ENCODE data around the gene CCDC83.
A peak's percentile ranks its signal among the peaks of the same experiment; 100 is the strongest.
"Not testable (repeated sequence)": the region's sequence is repeated elsewhere in the genome, so short reads cannot be mapped to it uniquely, and the experiment has no call there.

The CCDC83 gene

GRCh38 chr11:85889676-85890579, 34.7 kb downstream of the CCDC83 start:
- DNase-seq, result no peak

GRCh38 chr11:85893395-85893794, 38.2 kb downstream of the CCDC83 start:
- peak in 1 of 3 experiments; percentile 10 for DNase-seq

- no peak for DNase-seq
Observed at GRCh38 chr11:85896876-85897275, 41.7 kb downstream of the CCDC83 start.

- DNase-seq, result no peak
Observed at GRCh38 chr11:85898456-85898855, 43.3 kb downstream of the CCDC83 start.

GRCh38 chr11:85902353-85902752, 47.2 kb downstream of the CCDC83 start:
- DNase-seq, result no peak

- no peak for DNase-seq
Observed at GRCh38 chr11:85903406-85903805, 48.2 kb downstream of the CCDC83 start.

- no peak for DNase-seq
Observed at GRCh38 chr11:85903811-85904210, 48.6 kb downstream of the CCDC83 start.

- DNase-seq, result no peak
Observed at GRCh38 chr11:85912414-85912813, 57.2 kb downstream of the CCDC83 start.

- no peak for DNase-seq
Observed at GRCh38 chr11:85913513-85913912, 58.3 kb downstream of the CCDC83 start.

GRCh38 chr11:85914425-85914824, 59.2 kb downstream of the CCDC83 start:
- no peak for DNase-seq

- DNase-seq, result peak in 2 of 3 experiments; percentile 51 to 74
Observed at GRCh38 chr11:85918910-85919794, 64.0 kb downstream of the CCDC83 start.

GRCh38 chr11:85922367-85922766, 67.2 kb downstream of the CCDC83 start:
- DNase-seq, result no peak

- DNase-seq, result peak in 1 of 3 experiments; percentile 37
Observed at GRCh38 chr11:85923455-85923854, 68.3 kb downstream of the CCDC83 start.

GRCh38 chr11:85926653-85927214, 71.6 kb downstream of the CCDC83 start:
- not testable (repeated sequence) for DNase-seq

GRCh38 chr11:85930879-85931366, 75.7 kb downstream of the CCDC83 start:
- peak in 2 of 3 experiments; percentile 89 to 97 for DNase-seq

GRCh38 chr11:85934596-85935169, 79.5 kb downstream of the CCDC83 start:
- DNase-seq, result no peak

- DNase-seq, result no peak
Observed at GRCh38 chr11:85935751-85936150, 80.6 kb downstream of the CCDC83 start.

GRCh38 chr11:85937835-85938234, 82.7 kb downstream of the CCDC83 start:
- DNase-seq, result no peak

GRCh38 chr11:85939099-85940015, 84.2 kb downstream of the CCDC83 start:
- peak in 2 of 3 experiments; percentile 14 to 55 for DNase-seq

GRCh38 chr11:85941380-85941973, 86.3 kb downstream of the CCDC83 start:
- peak; percentile 9 to 42 (median 13) for DNase-seq

- no peak for DNase-seq
Observed at GRCh38 chr11:85945296-85945695, 90.1 kb downstream of the CCDC83 start.

All from NCI-H1417 (cell line).